SK-N-SH treated with all-trans-retinoic acid at 6 μM for 48 hours (cell line): ENCODE data around the gene MAPK6.

Source experiments
- ATAC-seq: fragments of 200-7000 bp; cut with Tn5 transposase; 3 replicates; pipeline ENCODE4 v1.9.1; 2020; ENCODE audit warnings: mild to moderate bottlenecking, moderate library complexity
- ARNTL ChIP-seq: fragments of 450-650 bp; formaldehyde crosslinking; IDR thresholded peaks from 2 replicates; pipeline ENCODE4 v1.5.0; 2020; ENCODE audit warnings: low read depth, mild to moderate bottlenecking, moderate library complexity, borderline replicate concordance
- BACH2 ChIP-seq: fragments of 250-450 bp; sonication (Bioruptor Pico); IDR thresholded peaks from 2 replicates; pipeline ENCODE4 v1.9.0; 2021; ENCODE audit warnings: mild to moderate bottlenecking, borderline replicate concordance
- CSDC2 ChIP-seq: fragments of 250-450 bp; sonication (Bioruptor Pico); IDR thresholded peaks from 2 replicates; pipeline ENCODE4 v1.5.0; 2020; ENCODE audit warnings: mild to moderate bottlenecking, moderate library complexity
- GLIS3 ChIP-seq: fragments of 250-450 bp; sonication (Bioruptor Pico); IDR thresholded peaks from 2 replicates; pipeline ENCODE4 v1.5.0; 2020; ENCODE audit warnings: mild to moderate bottlenecking, moderate library complexity
- ISL1 ChIP-seq: fragments of 250-450 bp; sonication (Bioruptor Pico); IDR thresholded peaks from 2 replicates; pipeline ENCODE4 v2.1.2; 2022; ENCODE audit warnings: mild to moderate bottlenecking, moderate library complexity
- OSR1 ChIP-seq: fragments of 250-450 bp; sonication (Bioruptor Pico); IDR thresholded peaks from 2 replicates; pipeline ENCODE4 v1.8.0; 2022; ENCODE audit warnings: moderate library complexity, mild to moderate bottlenecking, inconsistent platforms
- POU6F1 ChIP-seq: fragments of 250-450 bp; sonication (Bioruptor Pico); IDR thresholded peaks from 2 replicates; pipeline ENCODE4 v1.8.0; 2021; ENCODE audit warnings: low read depth, mild to moderate bottlenecking, moderate library complexity, borderline replicate concordance
- PPARA ChIP-seq: fragments of 250-450 bp; sonication (Bioruptor Pico); IDR thresholded peaks from 2 replicates; pipeline ENCODE4 v1.5.0; 2020; ENCODE audit warnings: mild to moderate bottlenecking, borderline replicate concordance
- RARB ChIP-seq: fragments of 250-450 bp; sonication (Bioruptor Pico); IDR thresholded peaks from 2 replicates; pipeline ENCODE4 v1.8.0; 2021; ENCODE audit warnings: mild to moderate bottlenecking, moderate library complexity
- SNAI2 ChIP-seq: fragments of 250-450 bp; sonication (Bioruptor Pico); IDR thresholded peaks from 2 replicates; pipeline ENCODE4 v1.5.0; 2020; ENCODE audit warnings: mild to moderate bottlenecking, moderate library complexity
- TCF4 ChIP-seq: fragments of 250-450 bp; sonication (Bioruptor Pico); IDR thresholded peaks from 2 replicates; pipeline ENCODE4 v1.8.0; 2021; ENCODE audit warnings: mild to moderate bottlenecking, moderate library complexity, borderline replicate concordance
- TOX ChIP-seq: fragments of 250-450 bp; sonication (Bioruptor Pico); IDR thresholded peaks from 2 replicates; pipeline ENCODE4 v1.8.0; 2021; ENCODE audit warnings: mild to moderate bottlenecking, moderate library complexity, borderline replicate concordance
- ZC3H10 ChIP-seq: fragments of 250-450 bp; sonication (Bioruptor Pico); IDR thresholded peaks from 2 replicates; pipeline ENCODE4 v1.5.1; 2021; ENCODE audit warnings: mild to moderate bottlenecking, moderate library complexity
- ZFP3 ChIP-seq: fragments of 250-450 bp; sonication (Bioruptor Pico); IDR thresholded peaks from 2 replicates; pipeline ENCODE4 v1.5.0; 2020; ENCODE audit warnings: mild to moderate bottlenecking, moderate library complexity
- ZFP30 ChIP-seq: fragments of 450-650 bp; formaldehyde crosslinking; IDR thresholded peaks from 2 replicates; pipeline ENCODE4 v1.5.0; 2022; ENCODE audit warnings: mild to moderate bottlenecking, moderate library complexity
- ZNF565 ChIP-seq: fragments of 450-650 bp; formaldehyde crosslinking; conservative IDR thresholded peaks from 2 replicates; pipeline ENCODE4 v1.5.0; 2020; ENCODE audit warnings: low read depth, mild to moderate bottlenecking, moderate library complexity
- ZNF70 ChIP-seq: fragments of 450-650 bp; formaldehyde crosslinking; IDR thresholded peaks from 2 replicates; pipeline ENCODE4 v1.5.0; 2020; ENCODE audit warnings: mild to moderate bottlenecking, moderate library complexity
- ZNF8 ChIP-seq: fragments of 450-650 bp; formaldehyde crosslinking; IDR thresholded peaks from 2 replicates; pipeline ENCODE4 v1.5.0; 2020; ENCODE audit warnings: mild to moderate bottlenecking, moderate library complexity
- TF ChIP-seq, protein P1 (sequence below): fragments of 250-450 bp; sonication (Bioruptor Pico); IDR thresholded peaks from 2 replicates; pipeline ENCODE4 v1.5.0; 2020; ENCODE audit warnings: mild to moderate bottlenecking, moderate library complexity
- TF ChIP-seq, protein P2 (sequence below): fragments of 250-450 bp; sonication (Bioruptor Pico); IDR thresholded peaks from 2 replicates; pipeline ENCODE4 v1.8.0; 2020; ENCODE audit warnings: mild to moderate bottlenecking, moderate library complexity, borderline replicate concordance
- TF ChIP-seq, protein P3 (sequence below): fragments of 250-450 bp; sonication (Bioruptor Pico); IDR thresholded peaks from 2 replicates; pipeline ENCODE4 v1.5.1; 2021; ENCODE audit warnings: mild to moderate bottlenecking, moderate library complexity
- TF ChIP-seq, protein P4 (sequence below): fragments of 250-450 bp; sonication (Bioruptor Pico); IDR thresholded peaks from 2 replicates; pipeline ENCODE4 v1.5.1; 2020; ENCODE audit warnings: low read depth, mild to moderate bottlenecking, moderate library complexity

MAPK6 gene

DNA sequence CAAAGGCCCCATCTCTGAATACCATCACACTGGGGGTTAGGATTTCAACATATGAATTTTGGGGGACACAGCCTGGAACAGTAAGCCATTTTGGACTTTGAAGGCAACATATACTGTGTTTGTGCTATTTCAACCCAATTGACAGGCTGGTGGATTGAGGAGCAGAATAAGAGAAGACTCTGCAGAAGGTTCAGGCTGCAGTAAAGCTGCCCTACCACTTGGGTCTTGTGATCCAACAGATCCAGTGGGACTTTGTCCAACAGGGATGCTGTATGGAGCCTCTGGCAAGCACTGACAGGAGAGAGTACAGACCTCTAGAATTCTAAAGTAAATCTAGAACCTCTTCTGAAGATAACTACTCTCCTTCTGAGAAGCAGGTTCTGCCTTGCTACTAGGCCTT lies 94.7 kb downstream of the MAPK6 start:
- TF ChIP-seq ZNF8 (CRISPR knock-in tag) (no peak), GLIS3 (CRISPR knock-in tag) (no peak), ZFP3 (no peak), PPARA (CRISPR knock-in tag) (no peak), CSDC2 (CRISPR knock-in tag) (no peak), TCF4 (no peak), ZNF565 (no peak), SNAI2 (no peak), RARB (CRISPR knock-in tag) (no peak), ZNF70 (no peak), ISL1 (no peak), BACH2 (CRISPR knock-in tag) (no peak), TOX (CRISPR knock-in tag) (no peak), ARNTL (CRISPR knock-in tag) (no peak)
- TF ChIP-seq, protein P1, sequence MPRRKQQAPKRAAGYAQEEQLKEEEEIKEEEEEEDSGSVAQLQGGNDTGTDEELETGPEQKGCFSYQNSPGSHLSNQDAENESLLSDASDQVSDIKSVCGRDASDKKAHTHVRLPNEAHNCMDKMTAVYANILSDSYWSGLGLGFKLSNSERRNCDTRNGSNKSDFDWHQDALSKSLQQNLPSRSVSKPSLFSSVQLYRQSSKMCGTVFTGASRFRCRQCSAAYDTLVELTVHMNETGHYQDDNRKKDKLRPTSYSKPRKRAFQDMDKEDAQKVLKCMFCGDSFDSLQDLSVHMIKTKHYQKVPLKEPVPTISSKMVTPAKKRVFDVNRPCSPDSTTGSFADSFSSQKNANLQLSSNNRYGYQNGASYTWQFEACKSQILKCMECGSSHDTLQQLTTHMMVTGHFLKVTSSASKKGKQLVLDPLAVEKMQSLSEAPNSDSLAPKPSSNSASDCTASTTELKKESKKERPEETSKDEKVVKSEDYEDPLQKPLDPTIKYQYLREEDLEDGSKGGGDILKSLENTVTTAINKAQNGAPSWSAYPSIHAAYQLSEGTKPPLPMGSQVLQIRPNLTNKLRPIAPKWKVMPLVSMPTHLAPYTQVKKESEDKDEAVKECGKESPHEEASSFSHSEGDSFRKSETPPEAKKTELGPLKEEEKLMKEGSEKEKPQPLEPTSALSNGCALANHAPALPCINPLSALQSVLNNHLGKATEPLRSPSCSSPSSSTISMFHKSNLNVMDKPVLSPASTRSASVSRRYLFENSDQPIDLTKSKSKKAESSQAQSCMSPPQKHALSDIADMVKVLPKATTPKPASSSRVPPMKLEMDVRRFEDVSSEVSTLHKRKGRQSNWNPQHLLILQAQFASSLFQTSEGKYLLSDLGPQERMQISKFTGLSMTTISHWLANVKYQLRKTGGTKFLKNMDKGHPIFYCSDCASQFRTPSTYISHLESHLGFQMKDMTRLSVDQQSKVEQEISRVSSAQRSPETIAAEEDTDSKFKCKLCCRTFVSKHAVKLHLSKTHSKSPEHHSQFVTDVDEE (CRISPR knock-in tag): no peak
- TF ChIP-seq, protein P2, sequence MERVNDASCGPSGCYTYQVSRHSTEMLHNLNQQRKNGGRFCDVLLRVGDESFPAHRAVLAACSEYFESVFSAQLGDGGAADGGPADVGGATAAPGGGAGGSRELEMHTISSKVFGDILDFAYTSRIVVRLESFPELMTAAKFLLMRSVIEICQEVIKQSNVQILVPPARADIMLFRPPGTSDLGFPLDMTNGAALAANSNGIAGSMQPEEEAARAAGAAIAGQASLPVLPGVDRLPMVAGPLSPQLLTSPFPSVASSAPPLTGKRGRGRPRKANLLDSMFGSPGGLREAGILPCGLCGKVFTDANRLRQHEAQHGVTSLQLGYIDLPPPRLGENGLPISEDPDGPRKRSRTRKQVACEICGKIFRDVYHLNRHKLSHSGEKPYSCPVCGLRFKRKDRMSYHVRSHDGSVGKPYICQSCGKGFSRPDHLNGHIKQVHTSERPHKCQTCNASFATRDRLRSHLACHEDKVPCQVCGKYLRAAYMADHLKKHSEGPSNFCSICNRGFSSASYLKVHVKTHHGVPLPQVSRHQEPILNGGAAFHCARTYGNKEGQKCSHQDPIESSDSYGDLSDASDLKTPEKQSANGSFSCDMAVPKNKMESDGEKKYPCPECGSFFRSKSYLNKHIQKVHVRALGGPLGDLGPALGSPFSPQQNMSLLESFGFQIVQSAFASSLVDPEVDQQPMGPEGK (CRISPR knock-in tag): no peak
- ATAC-seq: no peak

DNA sequence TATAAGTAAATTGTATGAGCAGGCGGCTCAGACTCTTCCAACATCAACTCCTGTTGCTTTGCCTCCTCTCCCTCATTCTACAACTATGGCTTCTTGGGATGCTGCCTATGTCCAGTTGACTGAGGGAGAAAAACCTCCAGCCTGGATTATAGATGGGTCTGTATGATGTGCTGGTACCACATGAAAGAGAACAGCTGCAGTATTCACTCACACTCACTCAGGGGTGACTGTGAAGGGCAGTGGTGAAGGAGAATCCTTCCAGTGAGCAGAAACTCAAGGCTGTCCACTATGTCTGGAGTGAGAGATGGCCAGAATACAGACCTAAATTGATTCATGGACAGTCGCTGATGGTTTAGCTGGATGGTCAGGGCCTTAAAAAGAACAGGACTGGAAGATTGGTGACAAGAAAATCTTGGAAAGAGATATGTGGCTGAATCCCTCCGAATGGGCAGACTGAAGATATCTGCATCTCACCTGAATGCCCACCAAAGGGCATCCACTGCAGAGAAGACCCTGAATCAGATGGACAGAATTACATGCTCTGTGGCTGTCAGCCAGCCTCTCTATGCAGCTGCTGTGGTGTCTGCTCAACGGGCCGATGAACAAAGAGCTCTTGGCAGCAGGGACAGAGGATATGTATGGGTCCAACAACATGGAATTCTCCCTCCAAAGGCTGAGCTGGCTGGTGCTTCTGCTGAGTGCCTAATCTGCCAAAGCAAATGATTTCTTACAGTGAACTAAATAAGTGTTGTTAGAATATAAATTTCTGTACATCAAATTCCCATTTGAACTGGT lies 95.4 kb downstream of the MAPK6 start:
- no peak for ATAC-seq
- no peak for TF ChIP-seq POU6F1 (CRISPR knock-in tag)
- no peak for TF ChIP-seq ZNF565
- TF ChIP-seq ARNTL (CRISPR knock-in tag): no peak
- TF ChIP-seq CSDC2 (CRISPR knock-in tag): no peak
- TF ChIP-seq ZC3H10 (CRISPR knock-in tag): no peak
- TF ChIP-seq, protein P2 (CRISPR knock-in tag): no peak
- no peak for TF ChIP-seq PPARA (CRISPR knock-in tag)
- TF ChIP-seq ZFP30: no peak
- no peak for TF ChIP-seq ZNF70
- TF ChIP-seq, protein P3, sequence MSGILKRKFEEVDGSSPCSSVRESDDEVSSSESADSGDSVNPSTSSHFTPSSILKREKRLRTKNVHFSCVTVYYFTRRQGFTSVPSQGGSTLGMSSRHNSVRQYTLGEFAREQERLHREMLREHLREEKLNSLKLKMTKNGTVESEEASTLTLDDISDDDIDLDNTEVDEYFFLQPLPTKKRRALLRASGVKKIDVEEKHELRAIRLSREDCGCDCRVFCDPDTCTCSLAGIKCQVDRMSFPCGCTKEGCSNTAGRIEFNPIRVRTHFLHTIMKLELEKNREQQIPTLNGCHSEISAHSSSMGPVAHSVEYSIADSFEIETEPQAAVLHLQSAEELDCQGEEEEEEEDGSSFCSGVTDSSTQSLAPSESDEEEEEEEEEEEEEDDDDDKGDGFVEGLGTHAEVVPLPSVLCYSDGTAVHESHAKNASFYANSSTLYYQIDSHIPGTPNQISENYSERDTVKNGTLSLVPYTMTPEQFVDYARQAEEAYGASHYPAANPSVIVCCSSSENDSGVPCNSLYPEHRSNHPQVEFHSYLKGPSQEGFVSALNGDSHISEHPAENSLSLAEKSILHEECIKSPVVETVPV (CRISPR knock-in tag): no peak
- TF ChIP-seq TOX (CRISPR knock-in tag): no peak
- no peak for TF ChIP-seq ZNF8 (CRISPR knock-in tag)
- no peak for TF ChIP-seq OSR1 (CRISPR knock-in tag)
- TF ChIP-seq, protein P1 (CRISPR knock-in tag): no peak
- no peak for TF ChIP-seq TCF4
- TF ChIP-seq, protein P4, sequence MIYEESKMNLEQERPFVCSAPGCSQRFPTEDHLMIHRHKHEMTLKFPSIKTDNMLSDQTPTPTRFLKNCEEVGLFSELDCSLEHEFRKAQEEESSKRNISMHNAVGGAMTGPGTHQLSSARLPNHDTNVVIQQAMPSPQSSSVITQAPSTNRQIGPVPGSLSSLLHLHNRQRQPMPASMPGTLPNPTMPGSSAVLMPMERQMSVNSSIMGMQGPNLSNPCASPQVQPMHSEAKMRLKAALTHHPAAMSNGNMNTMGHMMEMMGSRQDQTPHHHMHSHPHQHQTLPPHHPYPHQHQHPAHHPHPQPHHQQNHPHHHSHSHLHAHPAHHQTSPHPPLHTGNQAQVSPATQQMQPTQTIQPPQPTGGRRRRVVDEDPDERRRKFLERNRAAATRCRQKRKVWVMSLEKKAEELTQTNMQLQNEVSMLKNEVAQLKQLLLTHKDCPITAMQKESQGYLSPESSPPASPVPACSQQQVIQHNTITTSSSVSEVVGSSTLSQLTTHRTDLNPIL (CRISPR knock-in tag): no peak
- no peak for TF ChIP-seq ISL1
- no peak for TF ChIP-seq RARB (CRISPR knock-in tag)
- no peak for TF ChIP-seq SNAI2
- no peak for TF ChIP-seq GLIS3 (CRISPR knock-in tag)
